Endothelial cell of umbilical vein (primary cell): ENCODE results near the gene CLIP4.

Source experiments
- EZH2 ChIP-seq: IDR thresholded peaks from 2 replicates; pipeline ENCODE4 v1.6.1; 2012; ENCODE audit warnings: borderline replicate concordance, low read depth, mild to moderate bottlenecking, moderate library complexity, low read length, inconsistent platforms; ENCODE audit not compliant: severe bottlenecking
- JUN ChIP-seq: IDR thresholded peaks from 2 replicates; pipeline ENCODE4 v1.6.1; 2011; ENCODE audit warnings: borderline replicate concordance, low read depth; ENCODE audit not compliant: insufficient read length, insufficient read depth
- MYC ChIP-seq: IDR thresholded peaks from one replicate; pipeline ENCODE4 v1.6.1; 2011; ENCODE audit warnings: mild to moderate bottlenecking, low read depth, low read length
- POLR2A ChIP-seq: IDR thresholded peaks from 2 replicates; pipeline ENCODE4 v1.6.1; 2012; ENCODE audit warnings: low read depth, mild to moderate bottlenecking, control low read depth, low read length
- POLR2AphosphoS5 ChIP-seq: IDR thresholded peaks from 2 replicates; pipeline ENCODE4 v1.6.1; 2012; ENCODE audit warnings: low read depth, mild to moderate bottlenecking, control low read depth, low read length, moderate library complexity; ENCODE audit not compliant: insufficient read depth
- TF ChIP-seq, protein P1 (sequence below), 2 donors: IDR thresholded peaks; 1 replicate in 1 of 2; 2 replicates in 1 of 2; pipeline ENCODE4 v1.5.1; 2011; ENCODE audit warnings: low read length in 2 of 2, mild to moderate bottlenecking in 2 of 2, moderate library complexity in 2 of 2, control low read depth in 1 of 2, inconsistent platforms in 1 of 2, low read depth in 1 of 2; ENCODE audit not compliant: insufficient read depth in 1 of 2; ENCODE audit errors: extremely low read depth in 1 of 2
- TF ChIP-seq, protein P2 (sequence below): IDR thresholded peaks from 2 replicates; pipeline ENCODE4 v1.6.1; 2011; ENCODE audit not compliant: insufficient read depth, insufficient read length

DNA sequence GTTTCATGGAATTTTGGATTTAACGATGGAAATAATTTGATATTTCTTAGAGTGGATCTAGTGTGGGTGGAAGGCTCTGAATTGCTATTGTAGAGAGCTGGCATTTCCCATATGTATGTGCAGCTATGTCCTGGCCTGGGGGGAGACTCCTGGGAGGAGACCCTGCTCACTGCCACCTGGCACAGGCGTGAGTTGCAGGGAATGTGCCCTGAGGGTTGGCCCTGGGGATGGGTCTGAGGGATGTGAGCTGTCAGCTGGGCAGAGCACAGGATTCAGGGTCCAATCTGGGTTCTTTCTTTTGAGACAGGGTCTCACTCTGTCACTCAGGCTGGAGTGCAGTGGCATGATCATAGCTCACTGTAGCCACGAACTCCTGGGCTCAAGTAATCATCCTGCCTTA is 120.2 kb downstream of the CLIP4 start:
- TF ChIP-seq, protein P1, sequence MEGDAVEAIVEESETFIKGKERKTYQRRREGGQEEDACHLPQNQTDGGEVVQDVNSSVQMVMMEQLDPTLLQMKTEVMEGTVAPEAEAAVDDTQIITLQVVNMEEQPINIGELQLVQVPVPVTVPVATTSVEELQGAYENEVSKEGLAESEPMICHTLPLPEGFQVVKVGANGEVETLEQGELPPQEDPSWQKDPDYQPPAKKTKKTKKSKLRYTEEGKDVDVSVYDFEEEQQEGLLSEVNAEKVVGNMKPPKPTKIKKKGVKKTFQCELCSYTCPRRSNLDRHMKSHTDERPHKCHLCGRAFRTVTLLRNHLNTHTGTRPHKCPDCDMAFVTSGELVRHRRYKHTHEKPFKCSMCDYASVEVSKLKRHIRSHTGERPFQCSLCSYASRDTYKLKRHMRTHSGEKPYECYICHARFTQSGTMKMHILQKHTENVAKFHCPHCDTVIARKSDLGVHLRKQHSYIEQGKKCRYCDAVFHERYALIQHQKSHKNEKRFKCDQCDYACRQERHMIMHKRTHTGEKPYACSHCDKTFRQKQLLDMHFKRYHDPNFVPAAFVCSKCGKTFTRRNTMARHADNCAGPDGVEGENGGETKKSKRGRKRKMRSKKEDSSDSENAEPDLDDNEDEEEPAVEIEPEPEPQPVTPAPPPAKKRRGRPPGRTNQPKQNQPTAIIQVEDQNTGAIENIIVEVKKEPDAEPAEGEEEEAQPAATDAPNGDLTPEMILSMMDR (IDR thresholded peaks at IDR 0.05; ENCODE audit: extremely low read depth in 1 of 2, insufficient read depth in 1 of 2, low read depth in 1 of 2, low read length in 2 of 2) = no peak
- TF ChIP-seq EZH2 (no peak), POLR2A (no peak), MYC (no peak), JUN (no peak), POLR2AphosphoS5 (no peak)
- TF ChIP-seq, protein P2, sequence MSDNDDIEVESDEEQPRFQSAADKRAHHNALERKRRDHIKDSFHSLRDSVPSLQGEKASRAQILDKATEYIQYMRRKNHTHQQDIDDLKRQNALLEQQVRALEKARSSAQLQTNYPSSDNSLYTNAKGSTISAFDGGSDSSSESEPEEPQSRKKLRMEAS = no peak
